Suppressor macrophage (primary cell): ENCODE results near the gene THSD4.

Source experiments
- DNase-seq, 4 experiments: peaks; one replicate each; pipeline ENCODE4 v3.0.0-alpha.2; 2020 to 2022

Gene THSD4

DNA sequence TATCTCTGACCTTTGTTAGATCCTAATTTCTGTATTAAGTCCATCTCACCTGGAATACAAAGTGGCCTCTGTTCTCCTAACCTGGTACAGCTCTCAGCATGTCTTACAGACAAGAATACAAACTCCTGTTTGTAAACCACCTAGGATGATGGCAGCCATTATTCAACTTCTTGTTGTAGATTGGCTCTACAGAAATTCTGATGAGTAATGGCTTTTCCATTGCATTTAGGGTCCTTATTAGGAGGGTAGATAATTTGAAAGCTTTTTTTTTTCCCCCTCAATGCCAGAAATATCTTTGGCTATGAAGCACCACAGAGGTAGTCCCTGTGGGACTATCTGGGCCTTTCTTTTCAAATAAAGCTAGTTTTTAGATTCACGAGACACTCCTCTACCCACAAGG is 704.9 kb downstream of the THSD4 start:
- DNase-seq, result no peak

DNA sequence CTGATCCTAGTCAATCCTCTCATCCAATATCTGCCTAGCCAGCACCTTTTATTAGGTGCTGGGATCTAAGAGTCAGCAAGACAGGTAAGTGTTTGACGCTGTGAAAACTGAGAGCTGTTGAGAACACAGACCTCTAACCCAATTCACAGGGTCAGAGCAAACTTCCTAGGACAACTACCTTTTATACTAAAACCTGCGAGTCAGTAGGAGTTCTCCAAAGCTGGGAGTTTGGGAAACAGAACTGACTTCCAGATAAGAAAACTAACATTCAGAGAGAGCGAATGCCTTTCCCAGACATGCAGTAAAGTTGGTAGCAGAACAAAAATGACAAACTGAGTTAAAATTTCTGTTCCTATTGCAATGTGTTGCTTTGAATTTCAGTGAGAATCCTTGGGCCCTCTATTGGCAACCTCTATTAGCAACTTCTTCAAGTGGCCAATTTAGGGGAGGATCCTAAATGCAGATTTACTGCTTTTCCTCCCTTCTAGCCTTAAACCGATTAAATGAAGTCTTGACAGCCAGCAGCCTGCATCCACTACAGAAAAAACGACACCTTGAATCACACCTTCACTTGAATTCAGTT is 706.4 kb downstream of the THSD4 start:
- no peak for DNase-seq

DNA sequence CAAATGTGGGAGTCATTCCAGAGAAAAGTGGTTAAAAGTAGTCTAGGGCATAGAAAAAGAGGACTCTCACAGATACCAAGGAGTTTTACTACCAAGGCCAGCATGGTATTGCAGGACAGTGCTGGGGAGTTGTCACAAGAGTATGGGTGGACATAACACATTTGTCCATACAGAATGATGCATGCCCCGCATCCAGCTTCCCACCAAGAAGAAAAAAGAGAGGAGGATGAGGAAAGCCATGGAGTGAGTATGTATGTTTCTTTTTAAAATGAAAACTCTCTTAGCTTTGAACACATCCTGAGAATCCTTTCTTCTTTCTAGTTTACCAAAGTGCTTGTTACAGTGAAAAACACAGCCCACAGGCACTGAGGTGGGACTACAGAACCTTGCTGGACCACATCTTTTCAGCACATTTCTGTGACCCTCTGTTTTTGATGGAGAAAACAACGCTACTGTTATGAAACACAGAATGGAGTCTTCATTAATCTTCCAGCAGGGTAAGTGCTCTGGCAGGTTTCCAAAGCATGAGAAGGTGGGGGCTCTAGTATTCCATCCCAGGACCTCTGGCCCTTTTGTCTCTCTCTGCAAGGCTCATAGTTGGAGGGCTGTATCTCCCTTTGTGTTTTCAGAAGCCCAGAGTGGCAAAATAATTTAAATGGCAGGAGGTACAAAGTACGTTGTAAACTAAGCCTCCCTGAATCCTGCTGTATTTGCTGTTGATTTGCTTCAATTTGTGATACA is 707.8 kb downstream of the THSD4 start:
- no peak for DNase-seq

DNA sequence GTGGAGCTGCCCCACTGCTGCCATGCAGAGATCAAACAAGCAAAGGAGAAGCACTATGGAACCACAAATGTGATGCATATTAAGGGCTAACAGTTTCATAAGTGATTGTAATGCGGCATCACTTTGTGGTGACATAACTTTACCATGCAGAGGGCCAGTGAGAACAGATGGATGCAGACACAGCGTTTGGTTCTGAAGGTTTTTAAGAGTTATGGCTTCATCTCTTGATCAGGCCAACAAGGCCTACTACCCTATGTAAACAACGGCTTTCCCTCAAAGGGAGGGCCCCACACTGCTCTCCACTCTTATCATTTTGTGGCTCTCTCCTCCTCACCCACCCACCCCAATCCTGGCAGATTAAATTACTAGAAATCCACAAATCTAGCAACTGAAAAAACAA is 708.5 kb downstream of the THSD4 start:
- DNase-seq, result no peak

DNA sequence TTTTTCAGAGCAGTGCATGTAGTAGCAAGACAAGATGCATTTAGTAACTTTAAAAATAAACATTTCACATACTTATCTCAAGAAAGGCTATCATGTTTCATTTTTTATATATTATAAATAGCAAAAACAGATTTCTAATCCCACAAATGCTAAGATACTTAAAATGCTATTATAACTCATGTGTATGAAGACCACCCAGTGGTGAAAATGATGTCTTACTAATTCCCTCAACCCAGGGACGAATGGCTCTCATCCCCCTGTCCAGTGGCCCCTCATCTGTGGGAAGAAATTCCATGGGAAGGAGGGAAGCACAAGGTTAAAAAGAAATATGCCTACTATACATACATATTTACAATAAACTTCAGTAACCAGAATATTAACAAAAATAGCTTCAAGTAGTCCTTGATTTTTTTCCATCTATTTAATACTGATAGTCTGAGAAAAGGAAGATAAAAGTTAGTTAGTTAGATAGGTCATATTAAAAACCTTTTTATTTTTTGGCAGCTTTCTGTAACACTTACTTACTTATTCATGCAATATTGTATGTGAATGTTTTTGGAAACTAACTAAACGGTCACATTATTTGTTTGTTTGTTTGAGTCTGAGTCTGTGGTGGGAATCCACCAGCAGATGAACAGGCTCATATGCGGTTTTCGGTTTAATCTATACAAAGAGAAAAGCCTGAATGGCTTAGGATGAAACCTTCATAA is 709.9 kb downstream of the THSD4 start:
- no peak for DNase-seq

DNA sequence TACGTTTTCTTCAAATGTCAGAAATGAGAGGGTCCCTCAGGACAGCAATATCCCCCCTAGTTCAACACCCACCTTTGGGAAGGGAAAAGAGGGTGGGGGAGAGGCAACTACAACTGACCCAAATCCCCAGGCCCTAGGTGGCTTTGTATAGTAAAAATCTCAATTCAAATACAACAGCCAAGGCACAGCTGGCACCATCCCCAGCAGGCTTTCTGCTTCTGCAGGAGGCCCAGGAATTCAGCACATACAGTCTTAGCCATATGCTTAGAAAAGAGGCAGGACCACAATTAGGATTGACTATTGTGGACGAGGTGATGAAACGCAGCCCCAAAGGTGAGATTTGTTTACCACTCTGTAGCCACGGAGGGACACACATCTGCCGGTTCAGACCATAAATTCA is 710.9 kb downstream of the THSD4 start:
- no peak for DNase-seq

DNA sequence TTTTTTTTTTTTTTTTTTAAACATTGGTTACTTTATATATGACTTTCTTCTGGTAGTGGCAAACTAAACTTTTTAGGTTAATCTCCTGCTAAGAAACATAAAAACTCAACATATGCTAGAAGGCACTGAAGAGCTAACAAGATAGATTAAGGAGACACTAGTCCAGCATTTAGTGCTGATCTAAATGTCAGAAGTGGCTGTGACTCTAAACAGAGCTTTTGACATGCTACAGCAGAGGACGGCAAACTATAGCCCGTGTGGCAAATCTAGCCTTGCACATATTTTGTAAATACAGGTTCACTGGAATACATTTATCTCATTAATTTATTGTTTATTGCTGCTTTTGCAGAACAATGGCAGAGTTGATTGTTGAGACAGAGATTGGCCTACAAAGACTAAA is 715.7 kb downstream of the THSD4 start:
- no peak for DNase-seq
